Measurements from ENCODE around the gene CCR9.

DNA sequence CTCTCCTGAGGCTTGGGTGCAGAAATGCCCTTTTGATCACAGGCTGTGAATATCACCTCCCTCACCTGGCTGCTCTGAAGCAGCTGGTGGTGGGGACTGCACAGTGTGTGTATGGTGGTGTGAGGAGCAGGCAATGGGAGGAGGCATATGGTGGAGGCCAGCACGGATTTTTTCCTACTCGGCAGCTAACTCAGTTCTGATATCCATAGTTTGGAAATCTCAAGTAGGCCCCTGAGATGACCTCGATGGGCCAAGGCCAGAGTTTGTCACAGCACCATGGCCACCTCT, 35.6 kb downstream of the CCR9 start:
- no peak for TF ChIP-seq YY1 (IDR thresholded peaks at IDR 0.05; ENCODE audit: low read depth)
- no peak for TF ChIP-seq REST (IDR thresholded peaks at IDR 0.05; ENCODE audit: low read depth)
- TF ChIP-seq USF1 (IDR thresholded peaks at IDR 0.05): no peak
- TF ChIP-seq, protein P1, sequence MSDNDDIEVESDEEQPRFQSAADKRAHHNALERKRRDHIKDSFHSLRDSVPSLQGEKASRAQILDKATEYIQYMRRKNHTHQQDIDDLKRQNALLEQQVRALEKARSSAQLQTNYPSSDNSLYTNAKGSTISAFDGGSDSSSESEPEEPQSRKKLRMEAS (IDR thresholded peaks at IDR 0.05): no peak
- TF ChIP-seq EGR1 (IDR thresholded peaks at IDR 0.05): no peak
- no peak for TF ChIP-seq EP300 (IDR thresholded peaks at IDR 0.05; ENCODE audit: borderline replicate concordance)
- no peak for TF ChIP-seq RAD21 (IDR thresholded peaks at IDR 0.05; ENCODE audit: low read depth)
- TF ChIP-seq TEAD4 (IDR thresholded peaks at IDR 0.05): no peak
- no peak for TF ChIP-seq TAF1 (IDR thresholded peaks at IDR 0.05; ENCODE audit: low read depth)
- TF ChIP-seq ZBTB7A (IDR thresholded peaks at IDR 0.05; ENCODE audit: low read depth): no peak
- no peak for TF ChIP-seq CEBPB (IDR thresholded peaks at IDR 0.05)
- no peak for TF ChIP-seq NFIC (IDR thresholded peaks at IDR 0.05)
- TF ChIP-seq CREB1 (IDR thresholded peaks at IDR 0.05; ENCODE audit: low read depth): no peak
- TF ChIP-seq TCF12 (IDR thresholded peaks at IDR 0.05; ENCODE audit: low read depth): no peak
